Heart left ventricle (tissue), 13 donors: ENCODE results near the gene E2F7.

Source experiments
- CTCF ChIP-seq, 12 donors: fragments of 200-600 bp; sonication (generic) in 4 of 12; IDR thresholded peaks; one replicate each; pipeline versions ENCODE4 v1.5.0 to v1.8.0; 2018 to 2022; ENCODE audit warnings: antibody characterized with exemption in 12 of 12, mild to moderate bottlenecking in 5 of 12
- POLR2A ChIP-seq, 2 donors: fragments of 450-650 bp; IDR thresholded peaks; one replicate each; pipeline ENCODE4 v1.6.1; 2017; ENCODE audit warnings: antibody characterized with exemption in 2 of 2, mild to moderate bottlenecking in 2 of 2, moderate library complexity in 2 of 2
- donor health status: ischemic (EF 13 %, LVEDD 7.1; RV severe dilation, severe dysfunction).
- donor health status: DM: no; HTN: yes; CAD: no.
- donor health status: DM: no; HTN: no; CAD: no.
- donor health status: ischemic (EF 25% LVEDD 6.9; RV normal size, moderate dysfunction).
- donor health status: ischemic (EF 25% LVEDD 5.7; RV mildly dilated, moderate dysfunction).
- donor health status: ischemic (EF 35%, LVEDD 5.7; RV mildly dilated, moderate dysfunction).
- donor health status: nonischemic (EF 11% LVEDD 7.7; RV severe dilation, severe dysfunction).
- donor health status: DM: yes; HTN: yes; CAD: no.
- donor health status: PGD.
- donor health status: ischemic (EF 29% LVEDD 5.4; RV normal size, mild dysfunction).
- donor health status: nonischemic (EF 23%, LVEDD 6.1; RV moderate dilation, normal function).

DNA sequence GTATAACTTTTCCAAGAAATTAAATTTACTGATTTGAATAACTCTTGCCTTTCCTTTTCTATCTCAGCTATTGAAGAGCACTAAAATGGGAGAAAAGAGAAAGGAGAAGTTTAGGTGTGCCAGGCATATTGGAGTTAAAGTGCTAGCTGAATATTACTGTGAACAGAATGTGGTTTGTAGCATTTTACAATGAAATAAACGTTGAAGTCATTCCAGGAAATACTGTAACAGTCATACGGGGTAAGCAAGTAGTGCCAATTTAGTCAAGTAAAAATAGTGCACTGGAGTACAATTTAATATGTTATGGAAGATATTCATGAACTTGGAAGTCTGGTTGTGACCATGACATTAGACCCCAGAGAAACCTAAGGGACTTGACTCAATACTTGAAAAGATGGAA is 62.1 kb downstream of the E2F7 start:
- TF ChIP-seq CTCF (IDR thresholded peaks at IDR 0.05), result no peak
- no peak for TF ChIP-seq POLR2A (IDR thresholded peaks at IDR 0.05)
